Esophagus muscularis mucosa (tissue), 4 donors: Measurements from ENCODE around the gene PELI2. TPM values are rescaled to one million over a fixed set of nuclear protein-coding genes. Genes with fewer than 3 reads are reported as not detected.

ENCODE experiments used
- DNase-seq: peaks from one replicate; pipeline ENCODE4 v3.0.0-alpha.2; 2017; ENCODE audit errors: extremely low spot score
- H3K27ac ChIP-seq, 4 donors: fragments of 200-600 bp; sonication (generic); replicated peaks in 1 of 4; 1 replicate in 3 of 4; 2 replicates in 1 of 4; pipeline ENCODE4 v1.5.1; 2016 to 2019; ENCODE audit warnings: mild to moderate bottlenecking in 1 of 4
- H3K27me3 ChIP-seq, 4 donors: fragments of 200-600 bp; sonication (generic); one replicate each; pipeline versions ENCODE4 v1.5.1 to v1.6.0; 2016 to 2019
- H3K36me3 ChIP-seq, 4 donors: fragments of 200-600 bp; sonication (generic); one replicate each; pipeline ENCODE4 v1.5.1; 2016 to 2019
- H3K4me1 ChIP-seq, 4 donors: fragments of 200-600 bp; sonication (generic); one replicate each; pipeline ENCODE4 v1.5.1; 2016 to 2019
- H3K4me3 ChIP-seq, 4 donors: fragments of 200-600 bp; sonication (generic); 1 replicate in 2 of 4; 2 replicates in 2 of 4; pipeline ENCODE4 v1.5.1; 2016 to 2019; ENCODE audit warnings: mild to moderate bottlenecking in 4 of 4, moderate library complexity in 1 of 4
- H3K9me3 ChIP-seq, 4 donors: fragments of 200-600 bp; sonication (generic); 1 replicate in 3 of 4; 2 replicates in 1 of 4; pipeline ENCODE4 v1.5.1; 2016 to 2019
- EP300 ChIP-seq: sonication (generic); formaldehyde crosslinking; IDR thresholded peaks from one replicate; pipeline ENCODE4 v1.6.1; 2017; ENCODE audit warnings: antibody characterized with exemption
- POLR2A ChIP-seq: fragments of 450-650 bp; IDR thresholded peaks from one replicate; pipeline ENCODE4 v1.6.1; 2017; ENCODE audit warnings: antibody characterized with exemption, moderate library complexity, mild to moderate bottlenecking, low read depth
- POLR2AphosphoS5 ChIP-seq, 2 donors: sonication (generic); formaldehyde crosslinking; IDR thresholded peaks; one replicate each; pipeline ENCODE4 v1.6.1; 2017; ENCODE audit warnings: antibody characterized with exemption in 2 of 2
- WGBS: methylation state at CpG from one replicate; pipeline ENCODE4 v1.1.5; 2018; 5-methylcytosine and 5-hydroxymethylcytosine counted together
- intact Hi-C: fragments of 100-400 bp; cut with DNase I; formaldehyde crosslinking; loops from one replicate; pipeline ENCODE4 v1.15.1; 2023
- total RNA-seq, 4 donors: library from RNA; depleted of rRNA; stranded (reverse); fragments of >200 nt; gene quantifications; one replicate each; pipeline versions ENCODE4 v1.1.0 to v1.2.1, GENCODE V29; 2016
- TF ChIP-seq, protein P1 (sequence below), 3 experiments: fragments of 200-600 bp in 2 of 3; fragments of 450-650 bp in 1 of 3; sonication (generic) in 2 of 3; IDR thresholded peaks; one replicate each; pipeline ENCODE4 v1.5.1; 2017 to 2019; ENCODE audit warnings: antibody characterized with exemption in 3 of 3, mild to moderate bottlenecking in 2 of 3, moderate library complexity in 1 of 3

PELI2 gene
- total RNA-seq, 4 donors from 2014 or later: 10.6 to 16.3 (median 14.1) TPM

GRCh38 chr14:56224229-56224628, 106.0 kb downstream of the PELI2 start:
- Histone ChIP-seq H3K27me3 (no peaks in the 10 kb centered on the region), H3K36me3 (no peaks in the 10 kb centered on the region), H3K4me1 (peaks cover 20 to 40% (median 27%) of the 10 kb centered on the region in 4 donors), H3K27ac (no peak overlapping the region), H3K9me3 (no peaks in the 10 kb centered on the region), H3K4me3 (no peak overlapping the region)
- WGBS: 13% methylated on average over 1 of the region's 1 CpG
- TF ChIP-seq, protein P1, sequence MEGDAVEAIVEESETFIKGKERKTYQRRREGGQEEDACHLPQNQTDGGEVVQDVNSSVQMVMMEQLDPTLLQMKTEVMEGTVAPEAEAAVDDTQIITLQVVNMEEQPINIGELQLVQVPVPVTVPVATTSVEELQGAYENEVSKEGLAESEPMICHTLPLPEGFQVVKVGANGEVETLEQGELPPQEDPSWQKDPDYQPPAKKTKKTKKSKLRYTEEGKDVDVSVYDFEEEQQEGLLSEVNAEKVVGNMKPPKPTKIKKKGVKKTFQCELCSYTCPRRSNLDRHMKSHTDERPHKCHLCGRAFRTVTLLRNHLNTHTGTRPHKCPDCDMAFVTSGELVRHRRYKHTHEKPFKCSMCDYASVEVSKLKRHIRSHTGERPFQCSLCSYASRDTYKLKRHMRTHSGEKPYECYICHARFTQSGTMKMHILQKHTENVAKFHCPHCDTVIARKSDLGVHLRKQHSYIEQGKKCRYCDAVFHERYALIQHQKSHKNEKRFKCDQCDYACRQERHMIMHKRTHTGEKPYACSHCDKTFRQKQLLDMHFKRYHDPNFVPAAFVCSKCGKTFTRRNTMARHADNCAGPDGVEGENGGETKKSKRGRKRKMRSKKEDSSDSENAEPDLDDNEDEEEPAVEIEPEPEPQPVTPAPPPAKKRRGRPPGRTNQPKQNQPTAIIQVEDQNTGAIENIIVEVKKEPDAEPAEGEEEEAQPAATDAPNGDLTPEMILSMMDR (IDR thresholded peaks at IDR 0.05): no peak
- TF ChIP-seq POLR2A (no peak), POLR2AphosphoS5 (IDR thresholded peaks at IDR 0.05) (no peak), EP300 (no peak)
- intact Hi-C loops: no loop called here
- DNase-seq: no peak

DNA sequence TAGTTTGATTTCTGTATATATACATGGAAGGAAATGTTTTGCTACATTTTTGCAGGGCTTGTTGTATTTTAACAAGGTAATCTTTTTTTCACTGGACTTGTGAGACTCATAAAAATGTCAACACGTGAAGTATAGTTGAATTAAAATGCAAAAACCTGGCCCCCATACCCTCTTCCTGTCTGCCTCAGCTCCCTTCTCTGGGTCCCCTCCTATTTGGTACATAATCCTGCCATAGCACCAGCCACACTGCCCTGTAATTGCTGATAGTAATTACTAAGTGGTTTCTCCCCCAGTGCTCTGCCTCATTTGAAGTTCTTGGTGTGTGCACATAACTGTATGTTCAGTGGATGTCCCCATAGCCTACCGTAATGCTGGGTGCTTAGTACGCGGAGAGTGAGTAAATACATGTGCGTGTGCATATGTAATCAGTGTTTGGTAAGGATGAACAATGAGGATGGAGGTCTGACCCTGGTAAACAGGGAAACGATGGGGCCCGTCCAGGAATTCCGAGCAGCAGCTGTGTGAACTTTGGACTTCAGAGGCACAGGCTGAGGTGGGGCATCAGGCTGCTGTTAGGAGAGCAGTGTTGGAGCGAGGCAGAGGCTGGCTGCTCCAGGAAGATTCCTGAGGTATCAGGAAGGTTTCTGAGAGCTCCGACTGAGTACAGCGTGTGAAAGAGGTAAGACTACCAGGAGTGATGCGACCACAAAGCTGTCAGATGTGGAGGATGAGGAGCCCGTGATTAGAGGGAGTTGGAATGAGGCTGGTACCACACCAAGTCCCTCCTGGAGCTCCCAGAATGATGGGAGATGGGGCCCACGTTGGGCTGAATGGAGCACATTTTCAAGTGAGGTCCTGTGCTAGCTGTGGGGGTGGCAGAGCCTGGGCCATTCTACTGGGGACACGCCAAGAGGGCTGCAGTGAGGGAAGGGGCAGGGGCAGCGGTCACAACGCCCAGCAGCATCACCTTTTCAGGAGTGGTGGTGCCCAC, 106.8 kb downstream of the PELI2 start:
- peak; percentile 84 for DNase-seq
- 82% methylated on average over 17 of the region's 17 CpGs for WGBS
- no peaks in the 10 kb centered on the region for H3K9me3 ChIP-seq
- H3K27me3 ChIP-seq: no peaks in the 10 kb centered on the region
- H3K27ac ChIP-seq: no peak overlapping the region
- TF ChIP-seq, protein P1 (IDR thresholded peaks at IDR 0.05): no peak
- TF ChIP-seq POLR2AphosphoS5 (IDR thresholded peaks at IDR 0.05): no peak
- no peak for TF ChIP-seq POLR2A
- TF ChIP-seq EP300: no peak
- peaks cover 14 to 33% (median 21%) of the 10 kb centered on the region in 4 donors for H3K4me1 ChIP-seq
- H3K4me3 ChIP-seq: no peak overlapping the region
- no peaks in the 10 kb centered on the region for H3K36me3 ChIP-seq
- intact Hi-C loops: no loop called here

GRCh38 chr14:56235388-56235787, 117.2 kb downstream of the PELI2 start:
- no peak overlapping the region for H3K27ac ChIP-seq
- 66% methylated on average over 4 of the region's 4 CpGs for WGBS
- no peaks in the 10 kb centered on the region for H3K4me1 ChIP-seq
- no peaks in the 10 kb centered on the region for H3K27me3 ChIP-seq
- TF ChIP-seq, protein P1 (IDR thresholded peaks at IDR 0.05): no peak
- TF ChIP-seq POLR2AphosphoS5 (IDR thresholded peaks at IDR 0.05) (no peak), EP300 (no peak), POLR2A (no peak)
- intact Hi-C loops: no loop called here
- DNase-seq: peak; percentile 78
- no peaks in the 10 kb centered on the region for H3K36me3 ChIP-seq
- no peaks in the 10 kb centered on the region for H3K9me3 ChIP-seq
- H3K4me3 ChIP-seq: no peak overlapping the region

GRCh38 chr14:56237398-56237797, 119.2 kb downstream of the PELI2 start:
- TF ChIP-seq, protein P1 (IDR thresholded peaks at IDR 0.05): no peak
- no peak for TF ChIP-seq EP300
- TF ChIP-seq POLR2A: no peak
- TF ChIP-seq POLR2AphosphoS5 (IDR thresholded peaks at IDR 0.05): no peak
- no peak overlapping the region for H3K27ac ChIP-seq

More at GRCh38 chr14:56237398-56237797, 119.2 kb downstream of the PELI2 start:
- no peaks in the 10 kb centered on the region for H3K27me3 ChIP-seq
- intact Hi-C loops: no loop called here
- no peak overlapping the region for H3K4me3 ChIP-seq
- WGBS: 46% methylated on average over 2 of the region's 2 CpGs
- no peaks in the 10 kb centered on the region for H3K4me1 ChIP-seq
- no peaks in the 10 kb centered on the region for H3K9me3 ChIP-seq
- DNase-seq: no peak
- no peaks in the 10 kb centered on the region for H3K36me3 ChIP-seq
